ENCODE data around the gene ZFP90. TPM values are rescaled to one million over a fixed set of nuclear protein-coding genes. Genes with fewer than 3 reads are reported as not detected.

The ZFP90 gene
- total and polyA plus RNA-seq, 2 donors (not counting 1 experiment from before 2014, with no cell fraction given) = 18.7 to 42.8 TPM

GRCh38 chr16:68506331-68507053 is 32.6 kb upstream of the ZFP90 start:
- H3K27me3 ChIP-seq (ENCODE audit: control insufficient read depth, insufficient read depth, low read length) = no peaks in the 10 kb centered on the region
- no peak overlapping the region for H2AFZ ChIP-seq (ENCODE audit: low read length)
- DNase-seq (ENCODE audit: low read depth in 2 of 2) = no peak
- no peak overlapping the region for H3K27ac ChIP-seq (ENCODE audit: insufficient read depth, low read length)
- H3K4me2 ChIP-seq (ENCODE audit: extremely low read depth, insufficient read depth, low read length) = no peak overlapping the region
- H4K20me1 ChIP-seq (ENCODE audit: control insufficient read depth, extremely low read depth, insufficient read depth, low read length) = no peaks in the 10 kb centered on the region
- H3K9ac ChIP-seq (ENCODE audit: insufficient read depth, low read length) = no peak overlapping the region
- no peak overlapping the region for H3K4me3 ChIP-seq (replicated peaks in 1 of 4; ENCODE audit: control extremely low read depth in 1 of 4, insufficient read depth in 1 of 4, low read depth in 3 of 4, low read length in 4 of 4)
- H3K79me2 ChIP-seq (ENCODE audit: control insufficient read depth, insufficient read depth, low read length) = no peaks in the 10 kb centered on the region
- H3K36me3 ChIP-seq (ENCODE audit: control insufficient read depth, insufficient read depth, low read length) = no peaks in the 10 kb centered on the region
- no peaks in the 10 kb centered on the region for H3K9me3 ChIP-seq (ENCODE audit: control insufficient read depth, insufficient read depth, low read depth, low read length)
- TF ChIP-seq CTCF (conservative IDR thresholded peaks at IDR 0.05 in 1 of 2, IDR thresholded peaks at IDR 0.05 in 1 of 2; ENCODE audit: low read depth in 1 of 2, low read length in 2 of 2) = no peak
- no peak for TF ChIP-seq EZH2 (IDR thresholded peaks at IDR 0.05; ENCODE audit: low read length, missing control alignments)
- no peaks in the 10 kb centered on the region for H3K4me1 ChIP-seq (ENCODE audit: control insufficient read depth, extremely low read depth, insufficient read depth, low read length)

GRCh38 chr16:68508013-68508412 is 31.1 kb upstream of the ZFP90 start:
- no peak for DNase-seq (ENCODE audit: low read depth in 2 of 2)
- no peak for TF ChIP-seq CTCF (conservative IDR thresholded peaks at IDR 0.05 in 1 of 2, IDR thresholded peaks at IDR 0.05 in 1 of 2; ENCODE audit: low read depth in 1 of 2, low read length in 2 of 2)
- TF ChIP-seq EZH2 (IDR thresholded peaks at IDR 0.05; ENCODE audit: low read length, missing control alignments) = no peak
- H2AFZ ChIP-seq (ENCODE audit: low read length) = no peak overlapping the region

GRCh38 chr16:68508641-68509240 is 30.4 kb upstream of the ZFP90 start:
- no peaks in the 10 kb centered on the region for H3K27me3 ChIP-seq (ENCODE audit: control insufficient read depth, insufficient read depth, low read length)
- no peak overlapping the region for H3K4me3 ChIP-seq (replicated peaks in 1 of 4; ENCODE audit: control extremely low read depth in 1 of 4, insufficient read depth in 1 of 4, low read depth in 3 of 4, low read length in 4 of 4)
- no peaks in the 10 kb centered on the region for H4K20me1 ChIP-seq (ENCODE audit: control insufficient read depth, extremely low read depth, insufficient read depth, low read length)
- H3K4me2 ChIP-seq (ENCODE audit: extremely low read depth, insufficient read depth, low read length) = no peak overlapping the region
- no peak for DNase-seq (ENCODE audit: low read depth in 2 of 2)
- no peak overlapping the region for H2AFZ ChIP-seq (ENCODE audit: low read length)
- no peak overlapping the region for H3K27ac ChIP-seq (ENCODE audit: insufficient read depth, low read length)
- no peaks in the 10 kb centered on the region for H3K4me1 ChIP-seq (ENCODE audit: control insufficient read depth, extremely low read depth, insufficient read depth, low read length)
- H3K9ac ChIP-seq (ENCODE audit: insufficient read depth, low read length) = no peak overlapping the region
- H3K79me2 ChIP-seq (ENCODE audit: control insufficient read depth, insufficient read depth, low read length) = no peaks in the 10 kb centered on the region
- no peaks in the 10 kb centered on the region for H3K36me3 ChIP-seq (ENCODE audit: control insufficient read depth, insufficient read depth, low read length)
- no peaks in the 10 kb centered on the region for H3K9me3 ChIP-seq (ENCODE audit: control insufficient read depth, insufficient read depth, low read depth, low read length)
- TF ChIP-seq CTCF (conservative IDR thresholded peaks at IDR 0.05 in 1 of 2, IDR thresholded peaks at IDR 0.05 in 1 of 2; ENCODE audit: low read depth in 1 of 2, low read length in 2 of 2) (no peak), EZH2 (IDR thresholded peaks at IDR 0.05; ENCODE audit: low read length, missing control alignments) (no peak)

More at GRCh38 chr16:68508013-68508412, 31.1 kb upstream of the ZFP90 start:
- no peaks in the 10 kb centered on the region for H3K9me3 ChIP-seq (ENCODE audit: control insufficient read depth, insufficient read depth, low read depth, low read length)
- H3K36me3 ChIP-seq (ENCODE audit: control insufficient read depth, insufficient read depth, low read length) = no peaks in the 10 kb centered on the region
- no peak overlapping the region for H3K4me2 ChIP-seq (ENCODE audit: extremely low read depth, insufficient read depth, low read length)
- H3K4me3 ChIP-seq (replicated peaks in 1 of 4; ENCODE audit: control extremely low read depth in 1 of 4, insufficient read depth in 1 of 4, low read depth in 3 of 4, low read length in 4 of 4) = no peak overlapping the region
- H4K20me1 ChIP-seq (ENCODE audit: control insufficient read depth, extremely low read depth, insufficient read depth, low read length) = no peaks in the 10 kb centered on the region
- no peak overlapping the region for H3K27ac ChIP-seq (ENCODE audit: insufficient read depth, low read length)
- H3K27me3 ChIP-seq (ENCODE audit: control insufficient read depth, insufficient read depth, low read length) = no peaks in the 10 kb centered on the region
- H3K9ac ChIP-seq (ENCODE audit: insufficient read depth, low read length) = no peak overlapping the region
- no peaks in the 10 kb centered on the region for H3K4me1 ChIP-seq (ENCODE audit: control insufficient read depth, extremely low read depth, insufficient read depth, low read length)
- no peaks in the 10 kb centered on the region for H3K79me2 ChIP-seq (ENCODE audit: control insufficient read depth, insufficient read depth, low read length)
